GM12878 (cell line): ENCODE results near the gene FRMD5. TPM values are rescaled to one million over a fixed set of nuclear protein-coding genes. Genes with fewer than 3 reads are reported as not detected.

ENCODE experiments used
- ATAC-seq: fragments of 200-7000 bp; cut with Tn5 transposase; 3 replicates; pipeline ENCODE4 v1.9.1; 2020; ENCODE audit warnings: mild to moderate bottlenecking, moderate library complexity
- BruUV-seq: library from RNA; stranded (reverse); fragments of 400-500 nt; replicated peaks from 2 replicates; lab custom pipeline; 2021; lab: Mats Ljungman, UMichigan
- CTCF ChIA-PET: fragments of 300-600 bp; sonication (Branson Sonifier 250); formaldehyde crosslinking; extraction: SDS; loops from one replicate; lab custom pipeline; 2021; ENCODE audit warnings: inconsistent platforms; lab: Yijun Ruan, JAX
- POLR2A ChIA-PET: fragments of 350-600 bp; formaldehyde crosslinking; extraction: SDS; loops from one replicate; lab custom pipeline; 2021; ENCODE audit warnings: inconsistent platforms; lab: Charles Lee
- RAD21 ChIA-PET: fragments of 300-600 bp; sonication (Branson Sonifier 250); formaldehyde crosslinking; loops from one replicate; lab custom pipeline; 2023; ENCODE audit warnings: antibody characterized with exemption; ENCODE audit not compliant: unreplicated experiment; lab: Charles Lee
- SMC1A ChIA-PET: fragments of 300-600 bp; sonication (Branson Sonifier 250); formaldehyde crosslinking; loops from one replicate; lab custom pipeline; 2023; ENCODE audit not compliant: unreplicated experiment, uncharacterized antibody; lab: Charles Lee
- DNase-seq: peaks from one replicate; pipeline ENCODE4 v3.0.0-alpha.2; 2011; ENCODE audit warnings: low read depth, low spot score
- FAIRE-seq: peaks from 3 replicates; lab custom pipeline; 2011; peaks lifted over from hg19 to GRCh38; lab: Jason Lieb, UNC
- H2AFZ ChIP-seq: 2 replicates; pipeline ENCODE4 v1.6.0; 2011; ENCODE audit warnings: low read depth, low read length, control low read depth; ENCODE audit not compliant: control insufficient read depth
- H3K27ac ChIP-seq: 2 replicates; pipeline ENCODE4 v1.5.1; 2011; ENCODE audit warnings: control low read depth; ENCODE audit not compliant: control insufficient read depth, insufficient read depth
- H3K27me3 ChIP-seq, 2 experiments: replicated peaks in 1 of 2; 2 replicates each; pipeline versions ENCODE4 v1.6.0 to v1.6.1; 2011; ENCODE audit warnings: low read length in 1 of 2; ENCODE audit not compliant: control insufficient read depth in 2 of 2, insufficient read depth in 2 of 2
- H3K36me3 ChIP-seq, 2 experiments: 2 replicates each; pipeline ENCODE4 v1.5.1; 2011; ENCODE audit warnings: low read length in 1 of 2; ENCODE audit not compliant: control insufficient read depth in 2 of 2, insufficient read depth in 2 of 2
- H3K4me1 ChIP-seq: 2 replicates; pipeline ENCODE4 v1.6.1; 2011; ENCODE audit warnings: mild to moderate bottlenecking, low read length, moderate library complexity, mixed read lengths; ENCODE audit not compliant: control insufficient read depth, insufficient read depth
- H3K4me2 ChIP-seq: 2 replicates; pipeline ENCODE4 v1.6.0; 2011; ENCODE audit warnings: control low read depth; ENCODE audit not compliant: control insufficient read depth, insufficient read depth
- H3K4me3 ChIP-seq: fragments of 200-600 bp; sonication (generic); 2 replicates; pipeline ENCODE4 v1.5.1; 2016
- H3K79me2 ChIP-seq: 2 replicates; pipeline ENCODE4 v1.6.0; 2011; ENCODE audit warnings: low read length; ENCODE audit not compliant: control insufficient read depth, insufficient read depth
- H3K9ac ChIP-seq: 2 replicates; pipeline ENCODE4 v1.8.0; 2011; ENCODE audit warnings: low read length, control low read depth, mixed read lengths; ENCODE audit not compliant: control insufficient read depth, insufficient read depth
- H3K9me3 ChIP-seq: replicated peaks from 3 replicates; pipeline ENCODE4 v1.5.1; 2011; ENCODE audit warnings: mild to moderate bottlenecking, low read length; ENCODE audit not compliant: control insufficient read depth, insufficient read depth
- H4K20me1 ChIP-seq: 2 replicates; pipeline ENCODE4 v1.6.0; 2011; ENCODE audit not compliant: control insufficient read depth, insufficient read depth
- ASH2L ChIP-seq: fragments of 300-600, 200-600 bp; sonication (generic); IDR thresholded peaks from 2 replicates; pipeline ENCODE4 v1.6.1; 2017; ENCODE audit warnings: low read depth, mild to moderate bottlenecking, borderline replicate concordance
- BMI1 ChIP-seq: fragments of 450-650 bp; IDR thresholded peaks from 2 replicates; pipeline ENCODE4 v1.6.1; 2016; ENCODE audit warnings: mild to moderate bottlenecking, moderate library complexity, borderline replicate concordance
- BRCA1 ChIP-seq: IDR thresholded peaks from 2 replicates; pipeline ENCODE4 v1.6.1; 2011; ENCODE audit warnings: low read depth, low read length, improper control_type of control experiment
- EZH2 ChIP-seq: IDR thresholded peaks from 2 replicates; pipeline ENCODE4 v1.6.1; 2012; ENCODE audit warnings: low read depth, mild to moderate bottlenecking, control low read depth, inconsistent platforms, low read length, borderline replicate concordance; ENCODE audit not compliant: control insufficient read depth
- HDAC2 ChIP-seq: fragments of 200-600 bp; sonication (generic); IDR thresholded peaks from 2 replicates; pipeline ENCODE4 v1.6.1; 2017
- IKZF1 ChIP-seq: fragments of 450-650 bp; conservative IDR thresholded peaks from 2 replicates; pipeline ENCODE4 v1.6.1; 2017; ENCODE audit warnings: antibody characterized with exemption, mild to moderate bottlenecking
- KAT2A ChIP-seq: conservative IDR thresholded peaks from 2 replicates; pipeline ENCODE4 v1.6.1; 2011; ENCODE audit warnings: low read depth, low read length; ENCODE audit not compliant: control insufficient read depth
- MTA2 ChIP-seq: fragments of 450-650 bp; IDR thresholded peaks from 2 replicates; pipeline ENCODE4 v1.6.1; 2016; ENCODE audit warnings: low read depth, mild to moderate bottlenecking, moderate library complexity
- NFIC ChIP-seq: IDR thresholded peaks from 2 replicates; pipeline ENCODE4 v1.6.1; 2012; ENCODE audit warnings: low read depth, mild to moderate bottlenecking, inconsistent platforms, low read length, moderate library complexity
- NR2F1 ChIP-seq: fragments of 450-650 bp; conservative IDR thresholded peaks from 2 replicates; pipeline ENCODE4 v1.6.1; 2017; ENCODE audit warnings: mild to moderate bottlenecking
- SMC3 ChIP-seq: IDR thresholded peaks from 2 replicates; pipeline ENCODE4 v1.6.1; 2011; ENCODE audit warnings: low read length, improper control_type of control experiment, borderline replicate concordance
- SRF ChIP-seq, 2 experiments: IDR thresholded peaks; 2 replicates each; pipeline ENCODE4 v1.6.1; 2011; ENCODE audit warnings: low read depth in 2 of 2, low read length in 2 of 2, mild to moderate bottlenecking in 1 of 2, moderate library complexity in 1 of 2
- ZNF24 ChIP-seq: fragments of 450-650 bp; IDR thresholded peaks from 2 replicates; pipeline ENCODE4 v1.6.1; 2017; ENCODE audit warnings: antibody characterized with exemption, mild to moderate bottlenecking
- WGBS: methylation state at CpG from one replicate; pipeline ENCODE4 v1.1.6; 2016; ENCODE audit warnings: low lambda C conversion rate; ENCODE audit not compliant: insufficient replicate concordance, insufficient coverage; ENCODE audit errors: missing lambda C conversion rate; 5-methylcytosine and 5-hydroxymethylcytosine counted together
- in situ Hi-C: fragments of 300-500 bp; cut with MboI; formaldehyde crosslinking; loops from 9 replicates; pipeline ENCODE4 v1.14.3; 2018; ENCODE audit warnings: mixed read lengths
- intact Hi-C: fragments of 100-400 bp; cut with micrococcal nuclease; formaldehyde crosslinking; loops from one replicate; pipeline ENCODE4 v1.14.2; 2022; ENCODE audit not compliant: unreplicated experiment
- polyA plus RNA-seq, 11 experiments: library from polyadenylated mRNA; depleted of rRNA in 4 of 11; unstranded in 6 of 11; stranded (reverse) in 5 of 11; fragments of >200 nt; fragmentation: Nextera tagmentation in 4 of 11; fragmentation: Illumina TruSeq in 1 of 11; extraction: Ambion mirVana in 4 of 11; extraction: Trizol in 1 of 11; gene quantifications; 1 replicate in 1 of 11; 2 replicates in 10 of 11; pipeline versions ENCODE4 v1.2.1 to v1.2.3, GENCODE V29; 2011 to 2016; ENCODE audit warnings: inconsistent platforms in 2 of 11, missing spikeins in 2 of 11, low read depth in 1 of 11
- total RNA-seq, 4 experiments: library from RNA; depleted of rRNA in 3 of 4; stranded (reverse); fragments of >200 nt in 3 of 4; fragmentation: Illumina TruSeq in 1 of 4; extraction: Trizol in 1 of 4; gene quantifications; 2 replicates each; pipeline versions ENCODE4 v1.2.1 to v1.2.3, GENCODE V29; 2013 to 2021
- TF ChIP-seq, protein P1 (sequence below): fragments of 450-650 bp; IDR thresholded peaks from 2 replicates; pipeline ENCODE4 v1.6.1; 2017; ENCODE audit warnings: low read depth, mild to moderate bottlenecking, moderate library complexity
- TF ChIP-seq, protein P2 (sequence below): fragments of 450-650 bp; IDR thresholded peaks from 2 replicates; pipeline ENCODE4 v1.6.1; 2017; ENCODE audit warnings: mild to moderate bottlenecking, low read depth, inconsistent platforms; ENCODE audit not compliant: poor library complexity, severe bottlenecking

FRMD5 gene
- total and polyA plus RNA-seq, 10 of the 15 experiments (the other 5 are each of a cell fraction or from before 2014, with no cell fraction given) = 0.26 to 6.4 (median 0.68) TPM; not detected in 1

DNA sequence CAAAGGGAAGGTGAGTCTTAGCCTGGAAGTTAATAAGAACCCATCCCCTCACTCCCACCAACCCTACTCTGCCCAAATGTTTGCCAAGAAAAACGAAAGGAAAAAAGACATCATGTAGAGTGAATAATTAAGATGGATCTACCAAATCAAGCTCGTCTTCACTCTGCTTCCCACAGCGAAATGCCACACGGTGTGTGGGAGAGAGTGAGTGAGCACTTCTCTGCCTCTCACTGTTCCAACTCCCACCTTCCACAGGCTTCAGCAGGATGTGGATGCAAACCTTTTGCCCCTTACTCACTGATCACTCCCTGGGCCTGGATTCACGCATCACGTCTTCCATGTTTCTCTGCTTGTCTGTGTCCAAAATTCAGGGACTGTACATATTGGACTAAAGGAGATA, 282.9 kb downstream of the FRMD5 start (continued):
- TF ChIP-seq, protein P1, sequence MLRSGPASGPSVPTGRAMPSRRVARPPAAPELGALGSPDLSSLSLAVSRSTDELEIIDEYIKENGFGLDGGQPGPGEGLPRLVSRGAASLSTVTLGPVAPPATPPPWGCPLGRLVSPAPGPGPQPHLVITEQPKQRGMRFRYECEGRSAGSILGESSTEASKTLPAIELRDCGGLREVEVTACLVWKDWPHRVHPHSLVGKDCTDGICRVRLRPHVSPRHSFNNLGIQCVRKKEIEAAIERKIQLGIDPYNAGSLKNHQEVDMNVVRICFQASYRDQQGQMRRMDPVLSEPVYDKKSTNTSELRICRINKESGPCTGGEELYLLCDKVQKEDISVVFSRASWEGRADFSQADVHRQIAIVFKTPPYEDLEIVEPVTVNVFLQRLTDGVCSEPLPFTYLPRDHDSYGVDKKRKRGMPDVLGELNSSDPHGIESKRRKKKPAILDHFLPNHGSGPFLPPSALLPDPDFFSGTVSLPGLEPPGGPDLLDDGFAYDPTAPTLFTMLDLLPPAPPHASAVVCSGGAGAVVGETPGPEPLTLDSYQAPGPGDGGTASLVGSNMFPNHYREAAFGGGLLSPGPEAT = no peak
- no peak for TF ChIP-seq EZH2

DNA sequence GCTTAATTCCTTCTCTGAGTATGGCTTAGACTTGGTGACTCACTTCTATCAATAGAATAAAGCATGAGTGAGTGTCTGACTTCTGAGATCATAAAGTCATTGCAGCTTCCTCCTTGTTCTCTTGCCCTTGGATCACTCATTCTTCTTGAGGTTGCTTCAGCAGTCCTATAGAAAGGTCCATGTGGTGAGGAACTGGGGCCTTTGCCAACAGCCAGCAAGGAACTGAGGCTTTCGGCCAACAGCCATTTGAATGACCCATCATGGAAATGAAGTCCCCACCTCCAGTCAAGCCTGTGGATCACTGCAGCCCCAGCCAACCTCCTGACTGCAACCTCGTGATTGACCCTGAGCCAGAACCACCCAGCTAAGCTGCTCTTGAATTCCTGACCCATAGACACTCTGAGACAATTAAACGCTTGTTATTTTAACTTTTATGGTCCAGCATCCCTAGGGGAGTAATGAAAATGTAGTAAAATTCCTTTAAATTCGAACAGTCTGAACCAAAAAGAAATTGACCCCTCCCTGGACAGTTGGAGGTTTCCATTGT, 283.8 kb downstream of the FRMD5 start:
- TF ChIP-seq SRF (IDR thresholded peaks at IDR 0.05; ENCODE audit: low read depth in 2 of 2, low read length in 2 of 2) = no peak
- TF ChIP-seq NR2F1 = no peak
- no peak for TF ChIP-seq MTA2
- TF ChIP-seq NFIC = no peak
- TF ChIP-seq BRCA1 = no peak
- TF ChIP-seq, protein P2, sequence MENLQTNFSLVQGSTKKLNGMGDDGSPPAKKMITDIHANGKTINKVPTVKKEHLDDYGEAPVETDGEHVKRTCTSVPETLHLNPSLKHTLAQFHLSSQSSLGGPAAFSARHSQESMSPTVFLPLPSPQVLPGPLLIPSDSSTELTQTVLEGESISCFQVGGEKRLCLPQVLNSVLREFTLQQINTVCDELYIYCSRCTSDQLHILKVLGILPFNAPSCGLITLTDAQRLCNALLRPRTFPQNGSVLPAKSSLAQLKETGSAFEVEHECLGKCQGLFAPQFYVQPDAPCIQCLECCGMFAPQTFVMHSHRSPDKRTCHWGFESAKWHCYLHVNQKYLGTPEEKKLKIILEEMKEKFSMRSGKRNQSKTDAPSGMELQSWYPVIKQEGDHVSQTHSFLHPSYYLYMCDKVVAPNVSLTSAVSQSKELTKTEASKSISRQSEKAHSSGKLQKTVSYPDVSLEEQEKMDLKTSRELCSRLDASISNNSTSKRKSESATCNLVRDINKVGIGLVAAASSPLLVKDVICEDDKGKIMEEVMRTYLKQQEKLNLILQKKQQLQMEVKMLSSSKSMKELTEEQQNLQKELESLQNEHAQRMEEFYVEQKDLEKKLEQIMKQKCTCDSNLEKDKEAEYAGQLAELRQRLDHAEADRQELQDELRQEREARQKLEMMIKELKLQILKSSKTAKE = no peak
- TF ChIP-seq EZH2 = no peak
- TF ChIP-seq BMI1 = no peak
- no peak for TF ChIP-seq SMC3
- TF ChIP-seq KAT2A = no peak
- TF ChIP-seq HDAC2 = no peak
- no peak for TF ChIP-seq ZNF24
- TF ChIP-seq ASH2L = no peak
- TF ChIP-seq IKZF1 = no peak
- ChIA-PET POLR2A (no interaction called here), RAD21 (no interaction called here), CTCF (interaction anchor here (2.2 kb wide), 1 partner anchor 155 kb away, joined by 8 read pairs; no protein-coding TSS in a partner anchor), SMC1A (interaction anchor here (1.2 to 1.6 kb wide), 2 partner anchors 153 to 155 kb away, joined by 4 to 5 read pairs; no protein-coding TSS in a partner anchor)
- Histone ChIP-seq H3K27me3 (no peaks in the 10 kb centered on the region), H3K4me1 (no peaks in the 10 kb centered on the region), H3K79me2 (no peaks in the 10 kb centered on the region), H3K4me3 (no peak overlapping the region), H3K4me2 (no peak overlapping the region), H3K36me3 (no peaks in the 10 kb centered on the region), H3K9me3 (no peaks in the 10 kb centered on the region), H4K20me1 (no peaks in the 10 kb centered on the region), H2AFZ (no peak overlapping the region), H3K27ac (no peak overlapping the region), H3K9ac (no peak overlapping the region)
- no peak for DNase-seq
- 37% methylated on average over 4 of the region's 4 CpGs for WGBS
- intact Hi-C loops (no loop called here), in situ Hi-C loops (loop anchor here (5.0 kb wide), 1 partner anchor 76 kb away; no protein-coding TSS in a partner anchor)
- BruUV-seq = no TSS peak
- no peak for FAIRE-seq
- ATAC-seq = no peak
